Measurements from ENCODE around the gene OPCML.
"Not testable (repeated sequence)": the region's sequence is repeated elsewhere in the genome, so short reads cannot be mapped to it uniquely, and the experiment has no call there.

The OPCML gene

GRCh38 chr11:132410383-132410782, 1121.9 kb downstream of the OPCML start:
- H3K27ac ChIP-seq (ENCODE audit: low read depth, low read length): no peak overlapping the region
- no peak overlapping the region for H3K9ac ChIP-seq (ENCODE audit: low read length)
- 0 out of 2 replicates have a peak, but pooled peaks cover 3% of the 10 kb centered on the region for H3K27me3 ChIP-seq (ENCODE audit: control insufficient read depth, insufficient read depth, low read length)
- H3K36me3 ChIP-seq (ENCODE audit: control insufficient read depth, insufficient read depth, low read length): no peaks in the 10 kb centered on the region
- peaks cover 5% of the 10 kb centered on the region; the same call in 1 of the 2 replicates for H3K4me1 ChIP-seq (ENCODE audit: control insufficient read depth, insufficient read depth, low read length)
- no peaks in the 10 kb centered on the region for H3K9me3 ChIP-seq (ENCODE audit: control insufficient read depth, insufficient read depth, low read depth, low read length)
- no peak overlapping the region for H3K4me3 ChIP-seq (ENCODE audit: low read depth, low read length)

GRCh38 chr11:132409573-132410355, 1122.5 kb downstream of the OPCML start:
- peaks cover 9% of the 10 kb centered on the region for H3K4me1 ChIP-seq (ENCODE audit: control insufficient read depth, insufficient read depth, low read length)
- H3K36me3 ChIP-seq (ENCODE audit: control insufficient read depth, insufficient read depth, low read length): no peaks in the 10 kb centered on the region
- 0 out of 2 replicates have a peak, but pooled peaks cover 3% of the 10 kb centered on the region for H3K27me3 ChIP-seq (ENCODE audit: control insufficient read depth, insufficient read depth, low read length)
- no peak overlapping the region for H3K27ac ChIP-seq (ENCODE audit: low read depth, low read length)
- H3K4me3 ChIP-seq (ENCODE audit: low read depth, low read length): no peak overlapping the region
- no peak overlapping the region for H3K9ac ChIP-seq (ENCODE audit: low read length)
- no peaks in the 10 kb centered on the region for H3K9me3 ChIP-seq (ENCODE audit: control insufficient read depth, insufficient read depth, low read depth, low read length)

- H3K27ac ChIP-seq (ENCODE audit: low read depth, low read length): no peak overlapping the region
- no peaks in the 10 kb centered on the region for H3K36me3 ChIP-seq (ENCODE audit: control insufficient read depth, insufficient read depth, low read length)
- H3K27me3 ChIP-seq (ENCODE audit: control insufficient read depth, insufficient read depth, low read length): 0 out of 2 replicates have a peak, but pooled peaks cover 3% of the 10 kb centered on the region
- no peak overlapping the region for H3K4me3 ChIP-seq (ENCODE audit: low read depth, low read length)
- peaks cover 9% of the 10 kb centered on the region for H3K4me1 ChIP-seq (ENCODE audit: control insufficient read depth, insufficient read depth, low read length)
- no peaks in the 10 kb centered on the region for H3K9me3 ChIP-seq (ENCODE audit: control insufficient read depth, insufficient read depth, low read depth, low read length)
- H3K9ac ChIP-seq (ENCODE audit: low read length): no peak overlapping the region
These were observed 1123.4 kb downstream of the OPCML start for GRCh38 chr11:132408877-132409276.

GRCh38 chr11:132405728-132406127, 1126.6 kb downstream of the OPCML start:
- 0 out of 2 replicates have a peak, but pooled peaks cover 3% of the 10 kb centered on the region for H3K27me3 ChIP-seq (ENCODE audit: control insufficient read depth, insufficient read depth, low read length)
- H3K36me3 ChIP-seq (ENCODE audit: control insufficient read depth, insufficient read depth, low read length): no peaks in the 10 kb centered on the region
- H3K4me1 ChIP-seq (ENCODE audit: control insufficient read depth, insufficient read depth, low read length): peaks cover 24% of the 10 kb centered on the region
- H3K4me3 ChIP-seq (ENCODE audit: low read depth, low read length): no peak overlapping the region
- no peak overlapping the region for H3K9ac ChIP-seq (ENCODE audit: low read length)
- H3K27ac ChIP-seq (ENCODE audit: low read depth, low read length): no peak overlapping the region
- H3K9me3 ChIP-seq (ENCODE audit: control insufficient read depth, insufficient read depth, low read depth, low read length): no peaks in the 10 kb centered on the region

GRCh38 chr11:132402071-132402684, 1130.1 kb downstream of the OPCML start:
- peaks cover 26% of the 10 kb centered on the region for H3K4me1 ChIP-seq (ENCODE audit: control insufficient read depth, insufficient read depth, low read length)
- H3K4me3 ChIP-seq (ENCODE audit: low read depth, low read length): no peak overlapping the region
- no peaks in the 10 kb centered on the region for H3K27me3 ChIP-seq (ENCODE audit: control insufficient read depth, insufficient read depth, low read length)
- no peak overlapping the region for H3K9ac ChIP-seq (ENCODE audit: low read length)
- H3K36me3 ChIP-seq (ENCODE audit: control insufficient read depth, insufficient read depth, low read length): no peaks in the 10 kb centered on the region
- H3K9me3 ChIP-seq (ENCODE audit: control insufficient read depth, insufficient read depth, low read depth, low read length): no peaks in the 10 kb centered on the region
- no peak overlapping the region for H3K27ac ChIP-seq (ENCODE audit: low read depth, low read length)

GRCh38 chr11:132396318-132396717, 1136.0 kb downstream of the OPCML start:
- peaks cover 8% of the 10 kb centered on the region for H3K4me1 ChIP-seq (ENCODE audit: control insufficient read depth, insufficient read depth, low read length)
- H3K27ac ChIP-seq (ENCODE audit: low read depth, low read length): no peak overlapping the region
- no peak overlapping the region for H3K4me3 ChIP-seq (ENCODE audit: low read depth, low read length)
- H3K27me3 ChIP-seq (ENCODE audit: control insufficient read depth, insufficient read depth, low read length): no peaks in the 10 kb centered on the region
- no peak overlapping the region for H3K9ac ChIP-seq (ENCODE audit: low read length)
- H3K9me3 ChIP-seq (ENCODE audit: control insufficient read depth, insufficient read depth, low read depth, low read length): no peaks in the 10 kb centered on the region
- no peaks in the 10 kb centered on the region for H3K36me3 ChIP-seq (ENCODE audit: control insufficient read depth, insufficient read depth, low read length)

- no peak overlapping the region for H3K27ac ChIP-seq (ENCODE audit: low read depth, low read length)
- H3K9me3 ChIP-seq (ENCODE audit: control insufficient read depth, insufficient read depth, low read depth, low read length): no peaks in the 10 kb centered on the region
- H3K4me3 ChIP-seq (ENCODE audit: low read depth, low read length): no peak overlapping the region
- H3K27me3 ChIP-seq (ENCODE audit: control insufficient read depth, insufficient read depth, low read length): no peaks in the 10 kb centered on the region
- H3K36me3 ChIP-seq (ENCODE audit: control insufficient read depth, insufficient read depth, low read length): no peaks in the 10 kb centered on the region
- H3K9ac ChIP-seq (ENCODE audit: low read length): no peak overlapping the region
- no peaks in the 10 kb centered on the region for H3K4me1 ChIP-seq (ENCODE audit: control insufficient read depth, insufficient read depth, low read length)
These were observed 1136.9 kb downstream of the OPCML start for GRCh38 chr11:132395434-132395833.

- Histone ChIP-seq H3K9me3 (ENCODE audit: control insufficient read depth, insufficient read depth, low read depth, low read length) (peaks cover 7% of the 10 kb centered on the region; the same call in 1 of the 2 replicates), H3K36me3 (ENCODE audit: control insufficient read depth, insufficient read depth, low read length) (no peaks in the 10 kb centered on the region), H3K4me1 (ENCODE audit: control insufficient read depth, insufficient read depth, low read length) (no peaks in the 10 kb centered on the region), H3K27ac (ENCODE audit: low read depth, low read length) (no peak overlapping the region), H3K27me3 (ENCODE audit: control insufficient read depth, insufficient read depth, low read length) (no peaks in the 10 kb centered on the region), H3K4me3 (ENCODE audit: low read depth, low read length) (no peak overlapping the region), H3K9ac (ENCODE audit: low read length) (no peak overlapping the region)
These were observed 1152.8 kb downstream of the OPCML start for GRCh38 chr11:132379540-132379939.

- H3K36me3 ChIP-seq (ENCODE audit: control insufficient read depth, insufficient read depth, low read length): no peaks in the 10 kb centered on the region
- H3K27me3 ChIP-seq (ENCODE audit: control insufficient read depth, insufficient read depth, low read length): no peaks in the 10 kb centered on the region
- no peak overlapping the region for H3K27ac ChIP-seq (ENCODE audit: low read depth, low read length)
- no peak overlapping the region for H3K9ac ChIP-seq (ENCODE audit: low read length)
- H3K4me1 ChIP-seq (ENCODE audit: control insufficient read depth, insufficient read depth, low read length): no peaks in the 10 kb centered on the region
- H3K9me3 ChIP-seq (ENCODE audit: control insufficient read depth, insufficient read depth, low read depth, low read length): no peaks in the 10 kb centered on the region
- H3K4me3 ChIP-seq (ENCODE audit: low read depth, low read length): no peak overlapping the region
These were observed 1158.7 kb downstream of the OPCML start for GRCh38 chr11:132373405-132374143.

GRCh38 chr11:132370114-132370513, 1162.2 kb downstream of the OPCML start:
- H3K4me1 ChIP-seq (ENCODE audit: control insufficient read depth, insufficient read depth, low read length); H3K27ac ChIP-seq (ENCODE audit: low read depth, low read length); H3K4me3 ChIP-seq (ENCODE audit: low read depth, low read length); H3K27me3 ChIP-seq (ENCODE audit: control insufficient read depth, insufficient read depth, low read length); H3K36me3 ChIP-seq (ENCODE audit: control insufficient read depth, insufficient read depth, low read length); H3K9ac ChIP-seq (ENCODE audit: low read length); H3K9me3 ChIP-seq (ENCODE audit: control insufficient read depth, insufficient read depth, low read depth, low read length): not testable (repeated sequence)

GRCh38 chr11:132367293-132367692, 1165.0 kb downstream of the OPCML start:
- Histone ChIP-seq H3K27ac (ENCODE audit: low read depth, low read length) (no peak overlapping the region), H3K27me3 (ENCODE audit: control insufficient read depth, insufficient read depth, low read length) (no peaks in the 10 kb centered on the region), H3K36me3 (ENCODE audit: control insufficient read depth, insufficient read depth, low read length) (no peaks in the 10 kb centered on the region), H3K4me3 (ENCODE audit: low read depth, low read length) (no peak overlapping the region), H3K9ac (ENCODE audit: low read length) (no peak overlapping the region), H3K9me3 (ENCODE audit: control insufficient read depth, insufficient read depth, low read depth, low read length) (no peaks in the 10 kb centered on the region), H3K4me1 (ENCODE audit: control insufficient read depth, insufficient read depth, low read length) (no peaks in the 10 kb centered on the region)
